ENCODE measurements around the gene PCSK6.

PCSK6 gene

GRCh38 chr15:101353240-101353639 is 136.3 kb downstream of the PCSK6 start:
- ChIA-PET POLR2A (no interaction called here), CTCF (no interaction called here)
- no peak for DNase-seq (ENCODE audit: low read depth, low spot score)
- no peak overlapping the region for H3K4me3 ChIP-seq (ENCODE audit: low read depth, low read length)
- TF ChIP-seq CTCF (IDR thresholded peaks at IDR 0.05; ENCODE audit: insufficient read depth, low read length, missing control alignments) = no peak

GRCh38 chr15:101351736-101352135 is 137.8 kb downstream of the PCSK6 start:
- DNase-seq (ENCODE audit: low read depth, low spot score) = no peak
- CTCF ChIA-PET = no interaction called here
- H3K4me3 ChIP-seq (ENCODE audit: low read depth, low read length) = no peak overlapping the region
- POLR2A ChIA-PET = no interaction called here
- TF ChIP-seq CTCF (IDR thresholded peaks at IDR 0.05; ENCODE audit: insufficient read depth, low read length, missing control alignments) = no peak

- no peak overlapping the region for H3K4me3 ChIP-seq (ENCODE audit: low read depth, low read length)
- no peak for TF ChIP-seq CTCF (IDR thresholded peaks at IDR 0.05; ENCODE audit: insufficient read depth, low read length, missing control alignments)
- POLR2A ChIA-PET = no interaction called here
- CTCF ChIA-PET = no interaction called here
- no peak for DNase-seq (ENCODE audit: low read depth, low spot score)
These were observed 140.2 kb downstream of the PCSK6 start for GRCh38 chr15:101349047-101349951.

GRCh38 chr15:101348643-101349042 is 140.9 kb downstream of the PCSK6 start:
- no peak overlapping the region for H3K4me3 ChIP-seq (ENCODE audit: low read depth, low read length)
- no peak for TF ChIP-seq CTCF (IDR thresholded peaks at IDR 0.05; ENCODE audit: insufficient read depth, low read length, missing control alignments)
- POLR2A ChIA-PET = no interaction called here
- CTCF ChIA-PET = no interaction called here
- DNase-seq (ENCODE audit: low read depth, low spot score) = no peak

- POLR2A ChIA-PET = no interaction called here
- CTCF ChIA-PET = no interaction called here
- no peak for TF ChIP-seq CTCF (IDR thresholded peaks at IDR 0.05; ENCODE audit: insufficient read depth, low read length, missing control alignments)
These were observed 141.5 kb downstream of the PCSK6 start for GRCh38 chr15:101348015-101348414.

GRCh38 chr15:101347454-101347853 is 142.1 kb downstream of the PCSK6 start:
- no peak overlapping the region for H3K4me3 ChIP-seq (ENCODE audit: low read depth, low read length)
- no peak for DNase-seq (ENCODE audit: low read depth, low spot score)
- TF ChIP-seq CTCF (IDR thresholded peaks at IDR 0.05; ENCODE audit: insufficient read depth, low read length, missing control alignments) = no peak
- ChIA-PET CTCF (interaction anchor here (1.1 kb wide), 1 partner anchor 294 kb away, joined by 3 read pairs; no protein-coding TSS in a partner anchor), POLR2A (no interaction called here)

More at GRCh38 chr15:101348015-101348414, 141.5 kb downstream of the PCSK6 start:
- no peak for DNase-seq (ENCODE audit: low read depth, low spot score)
- no peak overlapping the region for H3K4me3 ChIP-seq (ENCODE audit: low read depth, low read length)

Measured in AG04449 (cell line).